ENCODE data around the gene CREBBP. TPM values are rescaled to one million over a fixed set of nuclear protein-coding genes. Genes with fewer than 3 reads are reported as not detected.

The CREBBP gene
- total and polyA plus RNA-seq, 10 donors, result 5.8 to 153 (median 99.9) TPM

- Histone ChIP-seq H3K36me3 (peaks cover 2 to 98% (median 79%) of the 10 kb centered on the region in 6 donors), H3K4me1 (peaks cover 0 to 25% (median 6%) of the 10 kb centered on the region in 6 donors), H3K4me3 (no peak overlapping the region), H3K27me3 (replicated peaks in 1 of 7) (no peaks in the 10 kb centered on the region), H3K9me3 (no peaks in the 10 kb centered on the region), H3K27ac (no peak overlapping the region)
- intact Hi-C loops (cut with DNase I; ENCODE audit: low total_unique reads), result no loop called here
- 77 to 94% (median 87%) methylated on average over 15 to 24 of the region's 24 CpGs for WGBS, 5 donors
- TF ChIP-seq POLR2AphosphoS5 (IDR thresholded peaks at IDR 0.05) (peak in 2 of 3 donors; percentile 16 to 46), CTCF (IDR thresholded peaks at IDR 0.05 in 8 of 11, conservative IDR thresholded peaks at IDR 0.05 in 3 of 11) (no peak)
- DNase-seq, result no peak
Observed at GRCh38 chr16:3675601-3676130, 204.8 kb downstream of the CREBBP start.

Other genes starting within 250 kb of the CREBBP start
- gene DNASE1, start 226.0 kb downstream of the CREBBP start, total RNA-seq, result 10 to 100 TPM; 23.9 to 51.9 (median 26.7) TPM
- 10 to 100 TPM in 1 of 3 donors, 1 to 10 TPM in 2; 6.1 to 16.9 (median 8.2) TPM for gene DNASE1, start 226.0 kb downstream of the CREBBP start, polyA plus RNA-seq
- 10 to 100 TPM; 33.7 to 77.5 (median 53.7) TPM for gene TRAP1, start 163.2 kb downstream of the CREBBP start, total RNA-seq
- gene TRAP1, start 163.2 kb downstream of the CREBBP start, polyA plus RNA-seq, result 10 to 100 TPM; 43.4 to 97.1 (median 49.8) TPM
- 10 to 100 TPM in 5 of 7 donors, 1 to 10 TPM in 2; 8.3 to 23.0 (median 14.9) TPM for gene ADCY9, start 235.7 kb upstream of the CREBBP start, total RNA-seq
- 1 to 10 TPM in 2 of 3 donors, under 1 TPM in 1; 0.70 to 2.9 (median 1.2) TPM for gene ADCY9, start 235.7 kb upstream of the CREBBP start, polyA plus RNA-seq